ENCODE data around the gene PON1. TPM values are rescaled to one million over a fixed set of nuclear protein-coding genes. Genes with fewer than 3 reads are reported as not detected.

Gene PON1
- polyA plus RNA-seq: 1 to 10 TPM in 1 of 4 donors, under 1 TPM in 1, not detected in 2; 0.04 to 9.5 TPM
- long read RNA-seq, donor 1, partial matches to known transcripts: 0 of 4 reads
- long read RNA-seq, donor 1, other reads (novel, unspliced or antisense): 0 of 4 reads
- long read RNA-seq, donor 2: 0 reads
- long read RNA-seq, donor 3: 0 reads
- long read RNA-seq, donor 4: 0 reads
- long read RNA-seq, donor 5: 0 reads
- long read RNA-seq, donor 6: 0 reads
- long read RNA-seq, donor 7: 0 reads
- long read RNA-seq, donor 8: 0 reads
- long read RNA-seq, donor 9: 0 reads
- long read RNA-seq, donor 10: 0 reads

- DNase-seq (peak; percentile 20 to 48), FAIRE-seq (no peak)
- Histone ChIP-seq H3K4me1 (ENCODE audit: control insufficient read depth in 3 of 3, insufficient read depth in 2 of 3, low read depth in 1 of 3, low read length in 2 of 3) (peaks cover 0 to 12% (median 2%) of the 10 kb centered on the region in 3 donors), H3K27ac (ENCODE audit: low read depth in 1 of 3, low read length in 2 of 3) (no peak within 1 kb of the TSS), H3K36me3 (ENCODE audit: control insufficient read depth in 3 of 3, insufficient read depth in 2 of 3, low read depth in 1 of 3, low read length in 3 of 3) (no peaks in the 10 kb centered on the region), H3K4me3 (ENCODE audit: low read depth in 1 of 3, low read length in 3 of 3) (no peak within 1 kb of the TSS), H3K9me3 (ENCODE audit: control insufficient read depth in 2 of 2, insufficient read depth in 1 of 2, low read depth in 1 of 2, low read length in 1 of 2) (no peaks in the 10 kb centered on the region), H3K27me3 (ENCODE audit: control insufficient read depth in 3 of 3, insufficient read depth in 3 of 3, low read length in 3 of 3) (peaks cover 0 to 9% (median 0%) of the 10 kb centered on the region in 3 donors)
- WGBS, 3 donors: 18 to 36% (median 22%) methylated on average over 12 to 20 of the region's 20 CpGs
These were observed at the start of gene PON1 for GRCh38 chr7:95324431-95324830. Gene PON1, minus strand, starts transcription at chr7:95324532. Its CDS starts 57 bp downstream, at chr7:95324475.

GRCh38 chr7:95373323-95373722, 49.0 kb upstream of the PON1 start:
- Histone ChIP-seq H3K4me3 (ENCODE audit: low read depth in 1 of 3, low read length in 3 of 3) (no peak overlapping the region), H3K27me3 (ENCODE audit: control insufficient read depth in 3 of 3, insufficient read depth in 3 of 3, low read length in 3 of 3) (no peaks in the 10 kb centered on the region), H3K4me1 (ENCODE audit: control insufficient read depth in 3 of 3, insufficient read depth in 2 of 3, low read depth in 1 of 3, low read length in 2 of 3) (no peaks in the 10 kb centered on the region), H3K36me3 (ENCODE audit: control insufficient read depth in 3 of 3, insufficient read depth in 2 of 3, low read depth in 1 of 3, low read length in 3 of 3) (peaks cover 0 to 8% (median 0%) of the 10 kb centered on the region in 3 donors), H3K27ac (ENCODE audit: low read depth in 1 of 3, low read length in 2 of 3) (no peak overlapping the region), H3K9me3 (ENCODE audit: control insufficient read depth in 2 of 2, insufficient read depth in 1 of 2, low read depth in 1 of 2, low read length in 1 of 2) (peaks cover 0 to 5% of the 10 kb centered on the region in 2 donors)
- 79 to 85% (median 85%) methylated on average over 4 of the region's 4 CpGs for WGBS, 3 donors
- FAIRE-seq (no peak), DNase-seq (no peak)

- H3K4me3 ChIP-seq (ENCODE audit: low read depth in 1 of 3, low read length in 3 of 3): no peak overlapping the region
- H3K36me3 ChIP-seq (ENCODE audit: control insufficient read depth in 3 of 3, insufficient read depth in 2 of 3, low read depth in 1 of 3, low read length in 3 of 3): no peaks in the 10 kb centered on the region
- H3K27me3 ChIP-seq (ENCODE audit: control insufficient read depth in 3 of 3, insufficient read depth in 3 of 3, low read length in 3 of 3): no peaks in the 10 kb centered on the region
- H3K9me3 ChIP-seq (ENCODE audit: control insufficient read depth in 2 of 2, insufficient read depth in 1 of 2, low read depth in 1 of 2, low read length in 1 of 2): no peaks in the 10 kb centered on the region
- no peak for DNase-seq
- no peaks in the 10 kb centered on the region for H3K4me1 ChIP-seq (ENCODE audit: control insufficient read depth in 3 of 3, insufficient read depth in 2 of 3, low read depth in 1 of 3, low read length in 2 of 3)
- 65 to 81% (median 65%) methylated on average over 3 of the region's 3 CpGs for WGBS, 3 donors
- no peak overlapping the region for H3K27ac ChIP-seq (ENCODE audit: low read depth in 1 of 3, low read length in 2 of 3)
- FAIRE-seq: no peak
These were observed 43.9 kb upstream of the PON1 start for GRCh38 chr7:95368235-95368634.

GRCh38 chr7:95367606-95368005, 43.3 kb upstream of the PON1 start:
- no peaks in the 10 kb centered on the region for H3K9me3 ChIP-seq (ENCODE audit: control insufficient read depth in 2 of 2, insufficient read depth in 1 of 2, low read depth in 1 of 2, low read length in 1 of 2)
- DNase-seq (no peak), FAIRE-seq (no peak)
- H3K36me3 ChIP-seq (ENCODE audit: control insufficient read depth in 3 of 3, insufficient read depth in 2 of 3, low read depth in 1 of 3, low read length in 3 of 3): no peaks in the 10 kb centered on the region
- WGBS, 3 donors: 84 to 90% (median 85%) methylated on average over 1 of the region's 1 CpG
- H3K4me3 ChIP-seq (ENCODE audit: low read depth in 1 of 3, low read length in 3 of 3): no peak overlapping the region
- no peaks in the 10 kb centered on the region for H3K4me1 ChIP-seq (ENCODE audit: control insufficient read depth in 3 of 3, insufficient read depth in 2 of 3, low read depth in 1 of 3, low read length in 2 of 3)
- H3K27me3 ChIP-seq (ENCODE audit: control insufficient read depth in 3 of 3, insufficient read depth in 3 of 3, low read length in 3 of 3): no peaks in the 10 kb centered on the region
- H3K27ac ChIP-seq (ENCODE audit: low read depth in 1 of 3, low read length in 2 of 3): no peak overlapping the region

GRCh38 chr7:95365151-95365550, 40.8 kb upstream of the PON1 start:
- Histone ChIP-seq H3K36me3 (ENCODE audit: control insufficient read depth in 3 of 3, insufficient read depth in 2 of 3, low read depth in 1 of 3, low read length in 3 of 3) (no peaks in the 10 kb centered on the region), H3K27ac (ENCODE audit: low read depth in 1 of 3, low read length in 2 of 3) (no peak overlapping the region)
- no peak for FAIRE-seq

GRCh38 chr7:95357623-95358022, 33.3 kb upstream of the PON1 start:
- FAIRE-seq (no peak), DNase-seq (no peak)
- Histone ChIP-seq H3K27me3 (ENCODE audit: control insufficient read depth in 3 of 3, insufficient read depth in 3 of 3, low read length in 3 of 3) (no peaks in the 10 kb centered on the region), H3K4me3 (ENCODE audit: low read depth in 1 of 3, low read length in 3 of 3) (no peak overlapping the region), H3K27ac (ENCODE audit: low read depth in 1 of 3, low read length in 2 of 3) (no peak overlapping the region), H3K4me1 (ENCODE audit: control insufficient read depth in 3 of 3, insufficient read depth in 2 of 3, low read depth in 1 of 3, low read length in 2 of 3) (no peaks in the 10 kb centered on the region), H3K36me3 (ENCODE audit: control insufficient read depth in 3 of 3, insufficient read depth in 2 of 3, low read depth in 1 of 3, low read length in 3 of 3) (no peaks in the 10 kb centered on the region), H3K9me3 (ENCODE audit: control insufficient read depth in 2 of 2, insufficient read depth in 1 of 2, low read depth in 1 of 2, low read length in 1 of 2) (peaks cover 0 to 9% of the 10 kb centered on the region in 2 donors)
- WGBS, 3 donors: 30 to 43% (median 40%) methylated on average over 3 of the region's 3 CpGs

More at GRCh38 chr7:95365151-95365550, 40.8 kb upstream of the PON1 start:
- 96 to 100% (median 100%) methylated on average over 1 of the region's 1 CpG for WGBS, 3 donors
- no peak for DNase-seq
- H3K27me3 ChIP-seq (ENCODE audit: control insufficient read depth in 3 of 3, insufficient read depth in 3 of 3, low read length in 3 of 3): no peaks in the 10 kb centered on the region
- no peak overlapping the region for H3K4me3 ChIP-seq (ENCODE audit: low read depth in 1 of 3, low read length in 3 of 3)
- no peaks in the 10 kb centered on the region for H3K4me1 ChIP-seq (ENCODE audit: control insufficient read depth in 3 of 3, insufficient read depth in 2 of 3, low read depth in 1 of 3, low read length in 2 of 3)
- H3K9me3 ChIP-seq (ENCODE audit: control insufficient read depth in 2 of 2, insufficient read depth in 1 of 2, low read depth in 1 of 2, low read length in 1 of 2): no peaks in the 10 kb centered on the region

- H3K27me3 ChIP-seq (ENCODE audit: control insufficient read depth in 3 of 3, insufficient read depth in 3 of 3, low read length in 3 of 3): no peaks in the 10 kb centered on the region
- H3K36me3 ChIP-seq (ENCODE audit: control insufficient read depth in 3 of 3, insufficient read depth in 2 of 3, low read depth in 1 of 3, low read length in 3 of 3): no peaks in the 10 kb centered on the region
- DNase-seq (no peak), FAIRE-seq (no peak)
- H3K4me1 ChIP-seq (ENCODE audit: control insufficient read depth in 3 of 3, insufficient read depth in 2 of 3, low read depth in 1 of 3, low read length in 2 of 3): no peaks in the 10 kb centered on the region
- H3K9me3 ChIP-seq (ENCODE audit: control insufficient read depth in 2 of 2, insufficient read depth in 1 of 2, low read depth in 1 of 2, low read length in 1 of 2): no peaks in the 10 kb centered on the region
- no peak overlapping the region for H3K4me3 ChIP-seq (ENCODE audit: low read depth in 1 of 3, low read length in 3 of 3)
- H3K27ac ChIP-seq (ENCODE audit: low read depth in 1 of 3, low read length in 2 of 3): no peak overlapping the region
- WGBS, 3 donors: 69 to 72% (median 71%) methylated on average over 4 of the region's 4 CpGs
These were observed 18.4 kb upstream of the PON1 start for GRCh38 chr7:95342642-95343307.

GRCh38 chr7:95342029-95342428, 17.7 kb upstream of the PON1 start:
- H3K4me3 ChIP-seq (ENCODE audit: low read depth in 1 of 3, low read length in 3 of 3): no peak overlapping the region
- H3K36me3 ChIP-seq (ENCODE audit: control insufficient read depth in 3 of 3, insufficient read depth in 2 of 3, low read depth in 1 of 3, low read length in 3 of 3): no peaks in the 10 kb centered on the region
- H3K27me3 ChIP-seq (ENCODE audit: control insufficient read depth in 3 of 3, insufficient read depth in 3 of 3, low read length in 3 of 3): no peaks in the 10 kb centered on the region
- H3K9me3 ChIP-seq (ENCODE audit: control insufficient read depth in 2 of 2, insufficient read depth in 1 of 2, low read depth in 1 of 2, low read length in 1 of 2): no peaks in the 10 kb centered on the region
- 72 to 82% (median 82%) methylated on average over 3 of the region's 3 CpGs for WGBS, 3 donors
- no peak overlapping the region for H3K27ac ChIP-seq (ENCODE audit: low read depth in 1 of 3, low read length in 2 of 3)
- FAIRE-seq: no peak
- DNase-seq: no peak
- H3K4me1 ChIP-seq (ENCODE audit: control insufficient read depth in 3 of 3, insufficient read depth in 2 of 3, low read depth in 1 of 3, low read length in 2 of 3): no peaks in the 10 kb centered on the region
